ENCODE results near the gene DIS3L2. TPM values are rescaled to one million over a fixed set of nuclear protein-coding genes. Genes with fewer than 3 reads are reported as not detected.

DIS3L2 gene
- total and polyA plus RNA-seq, 2 experiments from 2014 or later = 15.2 to 25.3 TPM

- no peak overlapping the region for H2AFZ ChIP-seq
- no peaks in the 10 kb centered on the region for H3K9me3 Mint-ChIP-seq
- ATAC-seq (peak; percentile 17), DNase-seq (ENCODE audit: low spot score) (peak; percentile 83)
- no peaks in the 10 kb centered on the region; the same call in 2 of the 3 replicates for H3K36me3 Mint-ChIP-seq (ENCODE audit: low read depth)
- H4K20me1 ChIP-seq (replicated peaks; ENCODE audit: insufficient read depth) = no peaks in the 10 kb centered on the region
- no peaks in the 10 kb centered on the region for H3K27me3 ChIP-seq (ENCODE audit: insufficient read depth)
- peaks cover 4% of the 10 kb centered on the region; the same call in 2 of the 3 replicates for H3K4me1 Mint-ChIP-seq
- H3K27ac Mint-ChIP-seq = no peak overlapping the region
- H3K79me2 ChIP-seq (replicated peaks; ENCODE audit: insufficient read depth) = no peaks in the 10 kb centered on the region
- no peak overlapping the region for H3K4me3 ChIP-seq
- H3K27me3 Mint-ChIP-seq (ENCODE audit: insufficient read depth, low read depth, poor library complexity) = peaks cover 2% of the 10 kb centered on the region
- H3F3A ChIP-seq (replicated peaks; ENCODE audit: low read depth) = no peaks in the 10 kb centered on the region
- no peaks in the 10 kb centered on the region for H3K36me3 ChIP-seq (ENCODE audit: insufficient read depth)
- TF ChIP-seq NANOG (IDR thresholded peaks at IDR 0.05; ENCODE audit: borderline replicate concordance) (no peak), REST (IDR thresholded peaks at IDR 0.05; ENCODE audit: unreplicated experiment) (no peak), ZNF331 (CRISPR knock-in tag; IDR thresholded peaks at IDR 0.05; ENCODE audit: low read depth) (no peak), CREB1 (CRISPR knock-in tag; IDR thresholded peaks at IDR 0.05; ENCODE audit: low read depth) (no peak), JUNB (IDR thresholded peaks at IDR 0.05; ENCODE audit: unreplicated experiment) (no peak), STAT1 (IDR thresholded peaks at IDR 0.05; ENCODE audit: unreplicated experiment) (no peak), POLR2AphosphoS5 (IDR thresholded peaks at IDR 0.05; ENCODE audit: low read depth) (no peak), ZNF462 (CRISPR knock-in tag; IDR thresholded peaks at IDR 0.05) (no peak), ZNF114 (CRISPR knock-in tag; IDR thresholded peaks at IDR 0.05) (no peak), EZH2 (IDR thresholded peaks at IDR 0.05; ENCODE audit: low read depth, unreplicated experiment) (no peak), EZH2phosphoT487 (IDR thresholded peaks at IDR 0.05; ENCODE audit: unreplicated experiment) (no peak)
- TF ChIP-seq, protein P1, sequence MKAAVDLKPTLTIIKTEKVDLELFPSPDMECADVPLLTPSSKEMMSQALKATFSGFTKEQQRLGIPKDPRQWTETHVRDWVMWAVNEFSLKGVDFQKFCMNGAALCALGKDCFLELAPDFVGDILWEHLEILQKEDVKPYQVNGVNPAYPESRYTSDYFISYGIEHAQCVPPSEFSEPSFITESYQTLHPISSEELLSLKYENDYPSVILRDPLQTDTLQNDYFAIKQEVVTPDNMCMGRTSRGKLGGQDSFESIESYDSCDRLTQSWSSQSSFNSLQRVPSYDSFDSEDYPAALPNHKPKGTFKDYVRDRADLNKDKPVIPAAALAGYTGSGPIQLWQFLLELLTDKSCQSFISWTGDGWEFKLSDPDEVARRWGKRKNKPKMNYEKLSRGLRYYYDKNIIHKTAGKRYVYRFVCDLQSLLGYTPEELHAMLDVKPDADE (IDR thresholded peaks at IDR 0.05) = no peak
- TF ChIP-seq, protein P2, sequence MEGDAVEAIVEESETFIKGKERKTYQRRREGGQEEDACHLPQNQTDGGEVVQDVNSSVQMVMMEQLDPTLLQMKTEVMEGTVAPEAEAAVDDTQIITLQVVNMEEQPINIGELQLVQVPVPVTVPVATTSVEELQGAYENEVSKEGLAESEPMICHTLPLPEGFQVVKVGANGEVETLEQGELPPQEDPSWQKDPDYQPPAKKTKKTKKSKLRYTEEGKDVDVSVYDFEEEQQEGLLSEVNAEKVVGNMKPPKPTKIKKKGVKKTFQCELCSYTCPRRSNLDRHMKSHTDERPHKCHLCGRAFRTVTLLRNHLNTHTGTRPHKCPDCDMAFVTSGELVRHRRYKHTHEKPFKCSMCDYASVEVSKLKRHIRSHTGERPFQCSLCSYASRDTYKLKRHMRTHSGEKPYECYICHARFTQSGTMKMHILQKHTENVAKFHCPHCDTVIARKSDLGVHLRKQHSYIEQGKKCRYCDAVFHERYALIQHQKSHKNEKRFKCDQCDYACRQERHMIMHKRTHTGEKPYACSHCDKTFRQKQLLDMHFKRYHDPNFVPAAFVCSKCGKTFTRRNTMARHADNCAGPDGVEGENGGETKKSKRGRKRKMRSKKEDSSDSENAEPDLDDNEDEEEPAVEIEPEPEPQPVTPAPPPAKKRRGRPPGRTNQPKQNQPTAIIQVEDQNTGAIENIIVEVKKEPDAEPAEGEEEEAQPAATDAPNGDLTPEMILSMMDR (conservative IDR thresholded peaks at IDR 0.05; ENCODE audit: low read depth in 2 of 2) = no peak
- H3K9me2 ChIP-seq (ENCODE audit: insufficient read depth) = no peaks in the 10 kb centered on the region
- H3K4me2 ChIP-seq = no peak overlapping the region
- no peak overlapping the region for H3K4me3 Mint-ChIP-seq
- no peak overlapping the region for H3K27ac ChIP-seq (ENCODE audit: low read depth)
- H3K4me1 ChIP-seq (ENCODE audit: insufficient read depth) = no peaks in the 10 kb centered on the region
Measured at GRCh38 chr2:232330068-232330999, 368.8 kb downstream of the DIS3L2 start.
